IMR-90 (cell line): ENCODE results near the gene SRPK3. TPM values are rescaled to one million over a fixed set of nuclear protein-coding genes. Genes with fewer than 3 reads are reported as not detected.
A peak's percentile ranks its signal among the peaks of the same experiment; 100 is the strongest.

Experiments
- ATAC-seq: fragments of 200-7000 bp; cut with Tn5 transposase; 2 replicates; pipeline ENCODE4 v1.9.1; 2020; ENCODE audit warnings: low read depth, mild to moderate bottlenecking, moderate library complexity
- BruUV-seq: library from RNA; stranded (reverse); fragments of 400-500 nt; replicated peaks from 2 replicates; lab custom pipeline; 2021; lab: Mats Ljungman, UMichigan
- CTCF ChIA-PET: fragments of 300-600 bp; formaldehyde crosslinking; extraction: SDS; loops from one replicate; lab custom pipeline; 2021; ENCODE audit warnings: antibody characterized with exemption; lab: Yijun Ruan, JAX
- POLR2A ChIA-PET: fragments of 300-600 bp; sonication (Branson Sonifier 250); formaldehyde crosslinking; loops from one replicate; lab custom pipeline; 2022; ENCODE audit warnings: antibody characterized with exemption; ENCODE audit not compliant: unreplicated experiment; lab: Charles Lee
- DNase-seq: peaks from one replicate; pipeline ENCODE4 v3.0.0; 2013
- H2AFZ ChIP-seq: replicated peaks from 2 replicates; pipeline ENCODE3; 2013; ENCODE audit warnings: low read length, mild to moderate bottlenecking; ENCODE audit not compliant: poor library complexity
- H2AK5ac ChIP-seq: 2 replicates; pipeline ENCODE4 v1.6.1; 2013; ENCODE audit warnings: low read depth, low read length, inconsistent platforms
- H2AK9ac ChIP-seq: replicated peaks from 2 replicates; pipeline ENCODE3; 2013; ENCODE audit warnings: mild to moderate bottlenecking, low read depth, low read length, moderate library complexity; ENCODE audit not compliant: poor library complexity
- H2BK120ac ChIP-seq: 2 replicates; pipeline ENCODE4 v1.6.1; 2013; ENCODE audit warnings: low read depth, low read length, inconsistent platforms
- H2BK15ac ChIP-seq: 3 replicates; pipeline ENCODE4 v1.6.1; 2013; ENCODE audit warnings: low read depth, low read length, inconsistent platforms
- H2BK20ac ChIP-seq: 2 replicates; pipeline ENCODE4 v1.6.1; 2013; ENCODE audit warnings: low read depth, mild to moderate bottlenecking, inconsistent platforms, low read length, moderate library complexity
- H2BK5ac ChIP-seq: 2 replicates; pipeline ENCODE4 v1.6.1; 2013; ENCODE audit warnings: mild to moderate bottlenecking, low read depth, low read length, inconsistent platforms; ENCODE audit not compliant: poor library complexity, severe bottlenecking
- H3K14ac ChIP-seq: replicated peaks from 2 replicates; pipeline ENCODE4 v1.6.1; 2013; ENCODE audit warnings: low read depth, low read length, inconsistent platforms
- H3K18ac ChIP-seq: 2 replicates; pipeline ENCODE4 v1.6.1; 2013; ENCODE audit warnings: low read depth, low read length, control low read depth
- H3K23ac ChIP-seq: 2 replicates; pipeline ENCODE4 v1.6.1; 2013; ENCODE audit warnings: low read depth, low read length, inconsistent platforms
- H3K27ac ChIP-seq: 2 replicates; pipeline ENCODE4 v1.5.1; 2013; ENCODE audit warnings: mild to moderate bottlenecking, control low read depth, low read length; ENCODE audit not compliant: insufficient read depth
- H3K27me3 ChIP-seq: 2 replicates; pipeline ENCODE4 v1.6.1; 2013; ENCODE audit warnings: low read length; ENCODE audit not compliant: control insufficient read depth, insufficient read depth
- H3K36me3 ChIP-seq: 2 replicates; pipeline ENCODE4 v1.6.1; 2013; ENCODE audit warnings: low read length, mixed read lengths; ENCODE audit not compliant: control insufficient read depth, insufficient read depth
- H3K4ac ChIP-seq: 2 replicates; pipeline ENCODE4 v1.6.1; 2013; ENCODE audit warnings: low read depth, low read length, inconsistent platforms
- H3K4me1 ChIP-seq: 2 replicates; pipeline ENCODE4 v1.6.1; 2013; ENCODE audit warnings: low read length, mixed read lengths; ENCODE audit not compliant: control insufficient read depth, insufficient read depth
- H3K4me2 ChIP-seq: 2 replicates; pipeline ENCODE4 v1.6.1; 2013; ENCODE audit warnings: low read depth, mild to moderate bottlenecking, control low read depth, low read length, moderate library complexity
- H3K4me3 ChIP-seq: 2 replicates; pipeline ENCODE4 v1.5.1; 2013; ENCODE audit warnings: low read depth, mild to moderate bottlenecking, control low read depth, low read length, moderate library complexity; ENCODE audit not compliant: insufficient read depth
- H3K56ac ChIP-seq: 2 replicates; pipeline ENCODE4 v1.6.1; 2013; ENCODE audit warnings: low read length, inconsistent platforms; ENCODE audit not compliant: insufficient read depth; ENCODE audit errors: extremely low read depth
- H3K79me1 ChIP-seq, 2 experiments: 2 replicates each; pipeline ENCODE4 v1.6.1; 2013; ENCODE audit warnings: low read length in 2 of 2, inconsistent platforms in 1 of 2, low read depth in 1 of 2
- H3K9ac ChIP-seq: 2 replicates; pipeline ENCODE4 v1.6.1; 2013; ENCODE audit warnings: low read depth, low read length, control low read depth
- H3K9me1 ChIP-seq: 2 replicates; pipeline ENCODE4 v1.6.1; 2013; ENCODE audit warnings: low read length, inconsistent platforms; ENCODE audit not compliant: insufficient read depth
- H3K9me3 ChIP-seq: 2 replicates; pipeline ENCODE4 v1.6.1; 2013; ENCODE audit warnings: low read length; ENCODE audit not compliant: control insufficient read depth, insufficient read depth
- H4K20me1 ChIP-seq: 2 replicates; pipeline ENCODE4 v1.6.1; 2013; ENCODE audit warnings: low read length, inconsistent platforms; ENCODE audit not compliant: insufficient read depth
- H4K5ac ChIP-seq: 2 replicates; pipeline ENCODE4 v1.6.1; 2013; ENCODE audit warnings: mild to moderate bottlenecking, low read depth, low read length, control low read depth
- H4K8ac ChIP-seq, 2 experiments: 2 replicates each; pipeline ENCODE4 v1.6.1; 2013; ENCODE audit warnings: low read depth in 2 of 2, low read length in 2 of 2, control low read depth in 1 of 2, inconsistent platforms in 1 of 2
- H4K91ac ChIP-seq: 2 replicates; pipeline ENCODE4 v1.6.1; 2013; ENCODE audit warnings: low read depth, low read length, inconsistent platforms; ENCODE audit not compliant: insufficient read depth
- CHD1 ChIP-seq: IDR thresholded peaks from 2 replicates; pipeline ENCODE4 v1.6.1; 2012; ENCODE audit warnings: low read depth, low read length, improper control_type of control experiment
- CTCF ChIP-seq: conservative IDR thresholded peaks from 2 replicates; pipeline ENCODE4 v1.5.1; 2012; ENCODE audit warnings: mild to moderate bottlenecking, low read depth, low read length, improper control_type of control experiment
- FOS ChIP-seq: fragments of 150-350 bp; IDR thresholded peaks from 2 replicates; pipeline ENCODE4 v1.6.1; 2016; ENCODE audit warnings: low read depth, low read length
- MAZ ChIP-seq: IDR thresholded peaks from 2 replicates; pipeline ENCODE4 v1.6.1; 2012; ENCODE audit warnings: low read depth, mild to moderate bottlenecking, low read length, improper control_type of control experiment, moderate library complexity, borderline replicate concordance
- MXI1 ChIP-seq: IDR thresholded peaks from 2 replicates; pipeline ENCODE4 v1.6.1; 2012; ENCODE audit warnings: low read depth, mild to moderate bottlenecking, low read length, moderate library complexity, borderline replicate concordance
- POLR2A ChIP-seq: IDR thresholded peaks from 2 replicates; pipeline ENCODE4 v1.6.1; 2012; ENCODE audit warnings: mild to moderate bottlenecking, low read depth, low read length
- SMC3 ChIP-seq: fragments of 150-350 bp; IDR thresholded peaks from 2 replicates; pipeline ENCODE4 v1.6.1; 2016; ENCODE audit warnings: low read depth, mild to moderate bottlenecking, antibody characterized with exemption, low read length, moderate library complexity
- USF2 ChIP-seq: fragments of 150-350 bp; IDR thresholded peaks from 2 replicates; pipeline ENCODE4 v1.6.1; 2017; ENCODE audit warnings: mild to moderate bottlenecking, antibody characterized with exemption, low read length, low read depth
- WGBS, 2 experiments: methylation state at CpG; one replicate each; pipeline versions ENCODE4 v1.1.5 to v1.1.7; 2013; ENCODE audit warnings: missing lambda C conversion rate in 2 of 2; ENCODE audit not compliant: insufficient read length in 1 of 2; ENCODE audit errors: extremely low coverage in 2 of 2; 5-methylcytosine and 5-hydroxymethylcytosine counted together
- dilution Hi-C: fragments of 300-500 bp; cut with HindIII; formaldehyde crosslinking; loops from one replicate; pipeline ENCODE4 v1.14.3; 2018; ENCODE audit warnings: low sequenced_read_pairs; ENCODE audit not compliant: unreplicated experiment
- in situ Hi-C: fragments of 300-500 bp; cut with MboI; formaldehyde crosslinking; loops from 3 replicates; pipeline ENCODE4 v1.14.3; 2019; ENCODE audit warnings: low sequenced_read_pairs, inconsistent platforms, mixed read lengths
- intact Hi-C: fragments of 100-400 bp; cut with micrococcal nuclease; formaldehyde crosslinking; loops from 2 replicates; pipeline ENCODE4 v1.10.0; 2022
- polyA plus RNA-seq, 3 experiments: library from polyadenylated mRNA; depleted of rRNA; stranded (reverse); fragments of >200 nt; gene quantifications; 2 replicates each; pipeline ENCODE4 v1.2.3, GENCODE V29; 2012; ENCODE audit warnings: low replicate concordance in 1 of 3
- total RNA-seq: library from RNA; depleted of rRNA; stranded (reverse); fragments of >200 nt; gene quantifications from 2 replicates; pipeline ENCODE4 v1.2.3, GENCODE V29; 2012

SRPK3 gene
- total and polyA plus RNA-seq, 2 of the 4 experiments (the other 2 are of a cell fraction) = 0.36 to 0.70 TPM

DNA sequence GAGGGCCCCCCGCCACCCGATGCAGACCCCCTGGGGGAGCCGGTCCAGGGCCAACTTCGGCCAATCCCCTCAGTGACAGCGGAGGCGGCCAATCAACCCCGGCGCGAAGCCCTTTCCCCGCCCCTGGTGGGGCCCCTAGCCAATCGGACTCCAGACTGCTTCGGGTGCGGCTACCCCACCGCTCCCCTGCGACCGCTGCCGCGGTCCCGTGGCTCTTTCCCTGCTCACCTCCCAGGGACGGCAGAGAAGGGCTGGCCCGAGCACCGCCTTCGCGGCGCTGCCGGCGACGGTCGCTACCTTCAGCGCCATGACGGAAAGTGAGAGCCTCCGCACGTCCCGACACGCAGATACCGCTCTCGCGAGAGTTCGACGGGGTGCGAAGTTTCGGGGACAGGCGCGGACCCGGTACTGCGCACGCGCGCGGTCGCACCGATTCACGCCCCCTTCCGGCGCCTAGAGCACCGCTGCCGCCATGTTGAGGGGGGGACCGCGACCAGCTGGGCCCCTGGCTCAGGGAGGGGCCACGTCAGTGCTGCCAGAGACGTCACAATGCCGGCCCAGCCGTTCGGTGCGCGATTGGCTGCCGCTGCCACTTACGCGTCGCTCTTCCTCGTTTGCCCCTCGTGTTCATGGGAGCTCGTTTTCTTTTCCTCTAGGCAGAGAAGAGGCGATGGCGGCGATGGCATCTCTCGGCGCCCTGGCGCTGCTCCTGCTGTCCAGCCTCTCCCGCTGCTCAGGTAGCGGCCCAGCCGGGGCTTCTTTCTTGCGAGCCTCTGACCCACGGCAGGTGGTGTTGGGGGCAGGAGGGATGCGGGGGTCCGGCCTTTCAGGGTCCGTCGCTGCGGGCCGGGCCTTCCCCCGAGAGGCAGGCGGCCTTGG lies 13.4 kb downstream of the SRPK3 start, which contains the start of the genes IDH3G and SSR4:
Gene IDH3G, minus strand, starts transcription at position 358 of the 879 bp plus-strand sequence. Its CDS starts 49 bp downstream, at position 309.
Gene SSR4, plus strand, starts transcription at position 651 of the 879 bp plus-strand sequence. Its CDS starts 20 bp downstream, at position 671.
- Histone ChIP-seq H3K4me3 (peak within 1 kb of the TSS; percentile 94), H2AK9ac (peak within 1 kb of the TSS; percentile 94), H3K79me1 (peaks cover 4 to 38% of the 10 kb centered on the region in 2 experiments), H3K23ac (peak within 1 kb of the TSS; percentile 95; the same call in 1 of the 2 replicates), H4K20me1 (0 out of 2 replicates have a peak, but pooled peaks cover 6% of the 10 kb centered on the region), H3K9ac (peak within 1 kb of the TSS; percentile 97), H3K4me2 (peak within 1 kb of the TSS; percentile 75), H3K18ac (peak within 1 kb of the TSS; percentile 90), H3K36me3 (peaks cover 21% of the 10 kb centered on the region), H3K27me3 (no peaks in the 10 kb centered on the region), H3K4ac (peak within 1 kb of the TSS; percentile 99), H2BK5ac (peak within 1 kb of the TSS; percentile 99), H3K9me1 (peaks cover 6% of the 10 kb centered on the region; the same call in 1 of the 2 replicates), H2BK120ac (peak within 1 kb of the TSS; percentile 87), H3K27ac (peak within 1 kb of the TSS; percentile 99), H2AFZ (peak within 1 kb of the TSS; percentile 99), H2AK5ac (peak within 1 kb of the TSS; percentile 85), H4K5ac (peak within 1 kb of the TSS; percentile 93), H2BK15ac (no peak within 1 kb of the TSS; the same call in 2 of the 3 replicates), H3K9me3 (no peaks in the 10 kb centered on the region; the same call in 1 of the 2 replicates), H2BK20ac (no peak within 1 kb of the TSS), H4K8ac (peak within 1 kb of the TSS; percentile 83 to 92), H3K4me1 (peaks cover 4% of the 10 kb centered on the region; the same call in 1 of the 2 replicates), H4K91ac (peak within 1 kb of the TSS; percentile 93), H3K56ac (peak within 1 kb of the TSS; percentile 96), H3K14ac (peak within 1 kb of the TSS; percentile 99)
- ChIA-PET POLR2A (interaction anchor here (0.5 to 1.1 kb wide), 2 partner anchors 134 to 798 kb away, joined by 3 to 4 read pairs; no protein-coding TSS in a partner anchor), CTCF (interaction anchor here (1.4 kb wide), 1 partner anchor 130 kb away, joined by 3 read pairs; no protein-coding TSS in a partner anchor)
- ATAC-seq (peak; percentile 92), DNase-seq (peak; percentile 93)
- 24% methylated on average over 60 of the region's 92 CpGs; no CpG with 5 or more reads in 1 of the 2 experiments for WGBS, 2 experiments
- no TSS peak for BruUV-seq
- peak; percentile 63; the same call in 1 of the 2 replicates for TF ChIP-seq MAZ
- TF ChIP-seq POLR2A = peak; percentile 73
- no peak for TF ChIP-seq USF2
- TF ChIP-seq SMC3 = no peak
- no peak for TF ChIP-seq FOS
- TF ChIP-seq CHD1 = no peak
- peak; percentile 14; the same call in 1 of the 2 replicates for TF ChIP-seq MXI1
- TF ChIP-seq CTCF = peak; percentile 28; the same call in 1 of the 2 replicates
- in situ Hi-C loops = no loop called here
- intact Hi-C loops = loop anchor here (5.0 kb wide), 1 partner anchor 133 kb away; the partner anchor contains the start of gene ARHGAP4
- dilution Hi-C loops = no loop called here
